Measurements from ENCODE around the gene GET3. TPM values are rescaled to one million over a fixed set of nuclear protein-coding genes. Genes with fewer than 3 reads are reported as not detected.

GET3 gene
- total and polyA plus RNA-seq, 2 of the 13 experiments (the other 11 are each of a cell fraction or from before 2014, with no cell fraction given): 57.7 to 59.4 TPM

GRCh38 chr19:12759686-12760085, 22.4 kb downstream of the GET3 start:
- intact Hi-C loops (cut with micrococcal nuclease; ENCODE audit: unreplicated experiment): loop anchor here (1.0 to 2.0 kb wide), 2 partner anchors 23 to 37 kb away; partner anchors contain the start of gene GET3
- H3K36me3 ChIP-seq (replicated peaks in 1 of 2; ENCODE audit: control insufficient read depth in 1 of 2, insufficient read depth in 2 of 2, low read length in 2 of 2): 0 out of 5 replicates have a peak, but pooled peaks cover 0 to 1% of the 10 kb centered on the region in 2 experiments
- H3K9me3 ChIP-seq (ENCODE audit: low read length): no peaks in the 10 kb centered on the region
- FAIRE-seq (no peak), DNase-seq (ENCODE audit: low spot score) (no peak), ATAC-seq (no peak)
- TF ChIP-seq ZNF430 (CRISPR knock-in tag; IDR thresholded peaks at IDR 0.05) (no peak), ZNF512B (CRISPR knock-in tag; IDR thresholded peaks at IDR 0.05; ENCODE audit: borderline replicate concordance) (no peak), ZNF768 (CRISPR knock-in tag; IDR thresholded peaks at IDR 0.05) (no peak), HMGA1 (CRISPR knock-in tag; conservative IDR thresholded peaks at IDR 0.05) (no peak), ZFP37 (CRISPR knock-in tag; IDR thresholded peaks at IDR 0.05; ENCODE audit: borderline replicate concordance) (no peak), BORCS8-MEF2B (CRISPR knock-in tag; IDR thresholded peaks at IDR 0.05) (no peak), ARID5B (CRISPR knock-in tag; IDR thresholded peaks at IDR 0.05) (no peak), SMARCC2 (IDR thresholded peaks at IDR 0.05) (no peak), ZNF468 (CRISPR knock-in tag; IDR thresholded peaks at IDR 0.05) (no peak), SRSF4 (IDR thresholded peaks at IDR 0.05; ENCODE audit: low read depth, low read length, poor library complexity, severe bottlenecking) (no peak), XRCC5 (optimal IDR thresholded peaks at IDR 0.05; ENCODE audit: low read length) (no peak)
- H3K9ac ChIP-seq (ENCODE audit: insufficient read depth, low read depth, low read length): no peak overlapping the region
- no peak overlapping the region for H3K4me2 ChIP-seq (ENCODE audit: low read depth, low read length)
- H3K4me3 ChIP-seq (replicated peaks in 1 of 3; ENCODE audit: insufficient read depth in 1 of 3, low read depth in 2 of 3, low read length in 3 of 3): no peak overlapping the region
- H3K4me1 ChIP-seq (ENCODE audit: insufficient read depth, low read length): peaks cover 14% of the 10 kb centered on the region
- no peaks in the 10 kb centered on the region; a peak in 2 of 5 replicates for H3K27me3 ChIP-seq (ENCODE audit: control insufficient read depth in 1 of 2, insufficient read depth in 2 of 2, low read length in 2 of 2)
- no peaks in the 10 kb centered on the region for H4K20me1 ChIP-seq (ENCODE audit: insufficient read depth, low read length)
- ChIA-PET CTCF (ENCODE audit: low intra/inter-chr PET ratio, low total read pairs) (interaction anchor here (1.5 kb wide), 2 partner anchors 37 to 88 kb away, joined by 8 to 10 read pairs; no protein-coding TSS in a partner anchor), POLR2A (interaction anchor here (1.6 to 2.6 kb wide), 2 partner anchors 19 to 23 kb away, joined by 5 to 10 read pairs; partner anchors contain the start of gene GET3)
- H2AFZ ChIP-seq (ENCODE audit: low read length): no peak overlapping the region
- no peaks in the 10 kb centered on the region for H3K79me2 ChIP-seq (ENCODE audit: insufficient read depth, low read length)
- H3K27ac ChIP-seq (ENCODE audit: extremely low read length, insufficient read depth, low read length): no peak overlapping the region
- WGBS (ENCODE audit: low lambda C conversion rate): 81% methylated on average over 6 of the region's 6 CpGs
- BruUV-seq (replicated peaks): no TSS peak
- in situ Hi-C loops (cut with HindIII; ENCODE audit: extremely low pct_ligation_motif_present, low pct_unique_long_range_greater_than_20kb): loop anchor here (5.0 kb wide), 1 partner anchor 47 kb away; no protein-coding TSS in a partner anchor

All from HepG2 (cell line).